ENCODE measurements around the gene PCNX4.
A peak's percentile ranks its signal among the peaks of the same experiment; 100 is the strongest.

The PCNX4 gene

GRCh38 chr14:60189923-60190840 lies 98.5 kb downstream of the PCNX4 start:
- H3K36me3 ChIP-seq (ENCODE audit: insufficient read depth, low read length), result no peaks in the 10 kb centered on the region
- H3K4me2 ChIP-seq (ENCODE audit: low read length), result no peak overlapping the region
- H3K79me2 ChIP-seq (ENCODE audit: insufficient read depth, low read length), result no peaks in the 10 kb centered on the region
- H3K27ac ChIP-seq (ENCODE audit: low read depth, low read length, poor library complexity, severe bottlenecking), result peak overlapping the region; percentile 55
- no peaks in the 10 kb centered on the region for H3K9me3 ChIP-seq (ENCODE audit: low read length)
- H3K4me1 ChIP-seq (ENCODE audit: insufficient read depth, low read length, severe bottlenecking), result peaks cover 26% of the 10 kb centered on the region
- no peaks in the 10 kb centered on the region for H4K20me1 ChIP-seq (ENCODE audit: insufficient read depth, low read length)
- TF ChIP-seq CTCF (IDR thresholded peaks at IDR 0.05; ENCODE audit: low read length) (no peak), EZH2 (IDR thresholded peaks at IDR 0.05; ENCODE audit: borderline replicate concordance, low read length) (no peak)
- H3K4me3 ChIP-seq (ENCODE audit: low read depth, low read length, poor library complexity, severe bottlenecking), result no peak overlapping the region
- H3K9me2 ChIP-seq (ENCODE audit: low read depth, low read length), result no peaks in the 10 kb centered on the region
- H3K9ac ChIP-seq (ENCODE audit: low read length), result no peak overlapping the region
- 0 out of 2 replicates have a peak overlapping the region, but pooled peaks have one; percentile 87 for H2AFZ ChIP-seq (ENCODE audit: low read length)
- H3F3A ChIP-seq (ENCODE audit: insufficient read depth, low read length), result no peaks in the 10 kb centered on the region
- H3K27me3 ChIP-seq (ENCODE audit: insufficient read depth, low read length), result no peaks in the 10 kb centered on the region

- H3K27ac ChIP-seq (ENCODE audit: low read depth, low read length, poor library complexity, severe bottlenecking), result peak overlapping the region; percentile 66
- no peak for TF ChIP-seq EZH2 (IDR thresholded peaks at IDR 0.05; ENCODE audit: borderline replicate concordance, low read length)
- peak; percentile 83 for TF ChIP-seq CTCF (IDR thresholded peaks at IDR 0.05; ENCODE audit: low read length)
- no peaks in the 10 kb centered on the region for H3K27me3 ChIP-seq (ENCODE audit: insufficient read depth, low read length)
- peak overlapping the region; percentile 29; the same call in 1 of the 2 replicates for H3K9ac ChIP-seq (ENCODE audit: low read length)
- no peaks in the 10 kb centered on the region for H3K36me3 ChIP-seq (ENCODE audit: insufficient read depth, low read length)
- no peak overlapping the region for H3K4me2 ChIP-seq (ENCODE audit: low read length)
- H3K4me3 ChIP-seq (ENCODE audit: low read depth, low read length, poor library complexity, severe bottlenecking), result no peak overlapping the region
- no peaks in the 10 kb centered on the region for H3K79me2 ChIP-seq (ENCODE audit: insufficient read depth, low read length)
- no peaks in the 10 kb centered on the region for H4K20me1 ChIP-seq (ENCODE audit: insufficient read depth, low read length)
- peak overlapping the region; percentile 21; the same call in 1 of the 2 replicates for H2AFZ ChIP-seq (ENCODE audit: low read length)
- peaks cover 32% of the 10 kb centered on the region for H3K4me1 ChIP-seq (ENCODE audit: insufficient read depth, low read length, severe bottlenecking)
- H3K9me3 ChIP-seq (ENCODE audit: low read length), result peaks cover 9% of the 10 kb centered on the region
- H3F3A ChIP-seq (ENCODE audit: insufficient read depth, low read length), result no peaks in the 10 kb centered on the region
- H3K9me2 ChIP-seq (ENCODE audit: low read depth, low read length), result no peaks in the 10 kb centered on the region
These were observed 103.6 kb downstream of the PCNX4 start for GRCh38 chr14:60195179-60195810.

GRCh38 chr14:60196291-60196690 lies 104.6 kb downstream of the PCNX4 start:
- peaks cover 32% of the 10 kb centered on the region for H3K4me1 ChIP-seq (ENCODE audit: insufficient read depth, low read length, severe bottlenecking)
- H3K4me2 ChIP-seq (ENCODE audit: low read length), result peak overlapping the region; percentile 3; the same call in 1 of the 2 replicates
- H3K79me2 ChIP-seq (ENCODE audit: insufficient read depth, low read length), result no peaks in the 10 kb centered on the region
- peaks cover 9% of the 10 kb centered on the region for H3K9me3 ChIP-seq (ENCODE audit: low read length)
- H3K9me2 ChIP-seq (ENCODE audit: low read depth, low read length), result no peaks in the 10 kb centered on the region
- H3F3A ChIP-seq (ENCODE audit: insufficient read depth, low read length), result no peaks in the 10 kb centered on the region
- H3K36me3 ChIP-seq (ENCODE audit: insufficient read depth, low read length), result no peaks in the 10 kb centered on the region
- TF ChIP-seq EZH2 (IDR thresholded peaks at IDR 0.05; ENCODE audit: borderline replicate concordance, low read length) (no peak), CTCF (IDR thresholded peaks at IDR 0.05; ENCODE audit: low read length) (no peak)
- no peaks in the 10 kb centered on the region for H3K27me3 ChIP-seq (ENCODE audit: insufficient read depth, low read length)
- H2AFZ ChIP-seq (ENCODE audit: low read length), result no peak overlapping the region
- H3K27ac ChIP-seq (ENCODE audit: low read depth, low read length, poor library complexity, severe bottlenecking), result peak overlapping the region; percentile 66
- peak overlapping the region; percentile 29 for H3K9ac ChIP-seq (ENCODE audit: low read length)
- H4K20me1 ChIP-seq (ENCODE audit: insufficient read depth, low read length), result no peaks in the 10 kb centered on the region
- H3K4me3 ChIP-seq (ENCODE audit: low read depth, low read length, poor library complexity, severe bottlenecking), result no peak overlapping the region

Measured in OCI-LY1 (cell line).